ENCODE results near the gene GRK5. TPM values are rescaled to one million over a fixed set of nuclear protein-coding genes. Genes with fewer than 3 reads are reported as not detected.

Gene GRK5
- total RNA-seq, 1 experiment from 2014 or later = 1.2 TPM

GRCh38 chr10:119425881-119426170 lies 218.5 kb downstream of the GRK5 start:
- no peaks in the 10 kb centered on the region for H3K9me3 ChIP-seq (ENCODE audit: control insufficient read depth, low read depth, low read length)
- H3K9ac ChIP-seq (ENCODE audit: extremely low read depth, insufficient read length, low read length) = no peak overlapping the region
- H2BK15ac ChIP-seq (ENCODE audit: low read depth, low read length) = no peak overlapping the region
- Mint-ChIP-seq H3K27me3 (ENCODE audit: low read depth) (no peaks in the 10 kb centered on the region; the same call in 1 of the 2 replicates), H3K27ac (no peak overlapping the region; a peak in 1 of 7 replicates), H3K4me1 (peaks cover 18 to 23% of the 10 kb centered on the region in 2 experiments), H3K36me3 (ENCODE audit: insufficient read depth in 1 of 3, low read depth in 3 of 3) (no peaks in the 10 kb centered on the region), H3K9me3 (no peaks in the 10 kb centered on the region), H3K4me3 (no peak overlapping the region)
- H3K79me1 ChIP-seq (ENCODE audit: insufficient read depth, low read depth, low read length, poor library complexity, severe bottlenecking) = no peaks in the 10 kb centered on the region
- no peak overlapping the region for H3K27ac ChIP-seq (ENCODE audit: insufficient read length, low read depth, low read length)
- H3K79me2 ChIP-seq (ENCODE audit: insufficient read depth, low read length) = no peaks in the 10 kb centered on the region
- H4K20me1 ChIP-seq (ENCODE audit: control insufficient read depth, insufficient read depth, insufficient read length) = no peaks in the 10 kb centered on the region
- H3K27me3 ChIP-seq (ENCODE audit: insufficient read depth, low read length) = no peaks in the 10 kb centered on the region
- no peak overlapping the region for H4K8ac ChIP-seq (replicated peaks; ENCODE audit: insufficient read length, low read depth, low read length)
- no peak overlapping the region for H3K4me2 ChIP-seq (ENCODE audit: insufficient read depth, insufficient read length, low read length)
- DNase-seq = no peak
- H2BK12ac ChIP-seq (ENCODE audit: insufficient read length, low read depth, low read length) = no peak overlapping the region
- H3K14ac ChIP-seq (ENCODE audit: insufficient read depth, low read length) = no peak overlapping the region
- no peaks in the 10 kb centered on the region for H3K23me2 ChIP-seq (ENCODE audit: insufficient read length, low read depth, low read length, poor library complexity, severe bottlenecking)
- no peak overlapping the region for H3T11ph ChIP-seq (ENCODE audit: low read length)
- no peak overlapping the region for H2BK120ac ChIP-seq (ENCODE audit: low read depth, low read length, poor library complexity, severe bottlenecking)
- H3K56ac ChIP-seq (ENCODE audit: insufficient read length, low read depth, low read length) = no peak overlapping the region
- H2AFZ ChIP-seq (ENCODE audit: low read length) = no peak overlapping the region
- H2AK5ac ChIP-seq (ENCODE audit: insufficient read length, low read length) = no peak overlapping the region
- H3K18ac ChIP-seq (ENCODE audit: insufficient read length, low read depth, low read length) = no peak overlapping the region
- H2BK5ac ChIP-seq (ENCODE audit: insufficient read length, low read length) = no peak overlapping the region
- H3K23ac ChIP-seq (ENCODE audit: insufficient read length, low read depth, low read length) = no peak overlapping the region
- no peak overlapping the region for H2BK20ac ChIP-seq (ENCODE audit: low read depth, low read length, poor library complexity, severe bottlenecking)
- no peak overlapping the region for H4K91ac ChIP-seq (ENCODE audit: insufficient read length, low read depth, low read length)
- WGBS (ENCODE audit: extremely low coverage, insufficient read length, low lambda C conversion rate) = no CpG with 5 or more reads among the region's 9 CpGs
- H3K4ac ChIP-seq (ENCODE audit: low read depth, low read length) = no peak overlapping the region
- H3K4me1 ChIP-seq (ENCODE audit: insufficient read depth, low read length) = no peaks in the 10 kb centered on the region
- H4K5ac ChIP-seq (ENCODE audit: insufficient read length, low read depth, low read length) = no peak overlapping the region
- TF ChIP-seq CTCF (conservative IDR thresholded peaks at IDR 0.05) = no peak

Measured in H9 (cell line).